Measurements from ENCODE around the gene RCBTB2.
"Not testable (repeated sequence)": the region's sequence is repeated elsewhere in the genome, so short reads cannot be mapped to it uniquely, and the experiment has no call there.

Gene RCBTB2

GRCh38 chr13:48476215-48476614 is 56.7 kb downstream of the RCBTB2 start:
- peaks cover 4% of the 10 kb centered on the region for H3K36me3 ChIP-seq (ENCODE audit: insufficient read depth, low read length)
- H3K4me1 ChIP-seq (ENCODE audit: control insufficient read depth, insufficient read depth, low read length): peaks cover 11% of the 10 kb centered on the region
- H3K4me2 ChIP-seq (ENCODE audit: low read length): no peak overlapping the region
- H3K4me3 ChIP-seq (ENCODE audit: low read length): no peak overlapping the region
- no peaks in the 10 kb centered on the region for H3K27me3 ChIP-seq (ENCODE audit: control insufficient read depth, insufficient read depth, low read length)
- no peak overlapping the region for H3K9ac ChIP-seq (ENCODE audit: low read depth, low read length)
- no peaks in the 10 kb centered on the region for H3K9me3 ChIP-seq (replicated peaks; ENCODE audit: low read length)

- Histone ChIP-seq H3K4me1 (ENCODE audit: control insufficient read depth, insufficient read depth, low read length) (peaks cover 11% of the 10 kb centered on the region), H3K27me3 (ENCODE audit: control insufficient read depth, insufficient read depth, low read length) (no peaks in the 10 kb centered on the region), H3K9ac (ENCODE audit: low read depth, low read length) (no peak overlapping the region)
Measured at GRCh38 chr13:48475230-48475629, 57.6 kb downstream of the RCBTB2 start.

GRCh38 chr13:48457578-48458242 is 75.2 kb downstream of the RCBTB2 start:
- peaks cover 30% of the 10 kb centered on the region for H3K36me3 ChIP-seq (ENCODE audit: insufficient read depth, low read length)
- no peak overlapping the region for H3K4me3 ChIP-seq (ENCODE audit: low read length)
- H3K4me2 ChIP-seq (ENCODE audit: low read length): no peak overlapping the region
- no peaks in the 10 kb centered on the region for H3K27me3 ChIP-seq (ENCODE audit: control insufficient read depth, insufficient read depth, low read length)
- H3K4me1 ChIP-seq (ENCODE audit: control insufficient read depth, insufficient read depth, low read length): no peaks in the 10 kb centered on the region
- H3K9me3 ChIP-seq (replicated peaks; ENCODE audit: low read length): no peaks in the 10 kb centered on the region
- no peak overlapping the region for H3K9ac ChIP-seq (ENCODE audit: low read depth, low read length)

More at GRCh38 chr13:48475230-48475629, 57.6 kb downstream of the RCBTB2 start:
- H3K4me2 ChIP-seq (ENCODE audit: low read length): no peak overlapping the region
- peaks cover 4% of the 10 kb centered on the region for H3K36me3 ChIP-seq (ENCODE audit: insufficient read depth, low read length)
- H3K9me3 ChIP-seq (replicated peaks; ENCODE audit: low read length): no peaks in the 10 kb centered on the region
- H3K4me3 ChIP-seq (ENCODE audit: low read length): no peak overlapping the region

GRCh38 chr13:48456546-48456945 is 76.3 kb downstream of the RCBTB2 start:
- H3K4me3 ChIP-seq (ENCODE audit: low read length): no peak overlapping the region
- H3K9me3 ChIP-seq (replicated peaks; ENCODE audit: low read length): no peaks in the 10 kb centered on the region
- peaks cover 30% of the 10 kb centered on the region for H3K36me3 ChIP-seq (ENCODE audit: insufficient read depth, low read length)
- H3K27me3 ChIP-seq (ENCODE audit: control insufficient read depth, insufficient read depth, low read length): no peaks in the 10 kb centered on the region
- H3K9ac ChIP-seq (ENCODE audit: low read depth, low read length): no peak overlapping the region
- no peaks in the 10 kb centered on the region for H3K4me1 ChIP-seq (ENCODE audit: control insufficient read depth, insufficient read depth, low read length)
- no peak overlapping the region for H3K4me2 ChIP-seq (ENCODE audit: low read length)

- H3K4me3 ChIP-seq (ENCODE audit: low read length); H3K4me2 ChIP-seq (ENCODE audit: low read length); H3K27me3 ChIP-seq (ENCODE audit: control insufficient read depth, insufficient read depth, low read length); H3K9me3 ChIP-seq (replicated peaks; ENCODE audit: low read length); H3K9ac ChIP-seq (ENCODE audit: low read depth, low read length): not testable (repeated sequence)
- peaks cover 33% of the 10 kb centered on the region for H3K4me1 ChIP-seq (ENCODE audit: control insufficient read depth, insufficient read depth, low read length)
- H3K36me3 ChIP-seq (ENCODE audit: insufficient read depth, low read length): peaks cover 17% of the 10 kb centered on the region
Measured at GRCh38 chr13:48451196-48451595, 81.7 kb downstream of the RCBTB2 start.

- Histone ChIP-seq H3K36me3 (ENCODE audit: insufficient read depth, low read length) (peaks cover 17% of the 10 kb centered on the region), H3K9ac (ENCODE audit: low read depth, low read length) (peak overlapping the region; percentile 24), H3K9me3 (replicated peaks; ENCODE audit: low read length) (no peaks in the 10 kb centered on the region), H3K4me2 (ENCODE audit: low read length) (peak overlapping the region; percentile 69), H3K4me1 (ENCODE audit: control insufficient read depth, insufficient read depth, low read length) (peaks cover 37% of the 10 kb centered on the region), H3K4me3 (ENCODE audit: low read length) (no peak overlapping the region), H3K27me3 (ENCODE audit: control insufficient read depth, insufficient read depth, low read length) (no peaks in the 10 kb centered on the region)
Measured at GRCh38 chr13:48449656-48450055, 83.2 kb downstream of the RCBTB2 start.

GRCh38 chr13:48448959-48449614 is 83.8 kb downstream of the RCBTB2 start:
- peaks cover 11% of the 10 kb centered on the region for H3K36me3 ChIP-seq (ENCODE audit: insufficient read depth, low read length)

GRCh38 chr13:48448285-48448958 is 84.5 kb downstream of the RCBTB2 start:
- Histone ChIP-seq H3K4me3 (ENCODE audit: low read length) (peak overlapping the region; percentile 22), H3K4me2 (ENCODE audit: low read length) (peak overlapping the region; percentile 69), H3K9ac (ENCODE audit: low read depth, low read length) (peak overlapping the region; percentile 20), H3K27me3 (ENCODE audit: control insufficient read depth, insufficient read depth, low read length) (no peaks in the 10 kb centered on the region), H3K9me3 (replicated peaks; ENCODE audit: low read length) (no peaks in the 10 kb centered on the region), H3K36me3 (ENCODE audit: insufficient read depth, low read length) (peaks cover 5% of the 10 kb centered on the region), H3K4me1 (ENCODE audit: control insufficient read depth, insufficient read depth, low read length) (peaks cover 37% of the 10 kb centered on the region)

More at GRCh38 chr13:48448959-48449614, 83.8 kb downstream of the RCBTB2 start:
- no peaks in the 10 kb centered on the region for H3K9me3 ChIP-seq (replicated peaks; ENCODE audit: low read length)
- peak overlapping the region; percentile 24 for H3K9ac ChIP-seq (ENCODE audit: low read depth, low read length)
- peak overlapping the region; percentile 22 for H3K4me3 ChIP-seq (ENCODE audit: low read length)
- H3K4me1 ChIP-seq (ENCODE audit: control insufficient read depth, insufficient read depth, low read length): peaks cover 37% of the 10 kb centered on the region
- H3K4me2 ChIP-seq (ENCODE audit: low read length): peak overlapping the region; percentile 69
- no peaks in the 10 kb centered on the region for H3K27me3 ChIP-seq (ENCODE audit: control insufficient read depth, insufficient read depth, low read length)

- H3K4me2 ChIP-seq (ENCODE audit: low read length): peak overlapping the region; percentile 53
- no peaks in the 10 kb centered on the region for H3K27me3 ChIP-seq (ENCODE audit: control insufficient read depth, insufficient read depth, low read length)
- peaks cover 37% of the 10 kb centered on the region for H3K4me1 ChIP-seq (ENCODE audit: control insufficient read depth, insufficient read depth, low read length)
- H3K36me3 ChIP-seq (ENCODE audit: insufficient read depth, low read length): no peaks in the 10 kb centered on the region
- H3K9ac ChIP-seq (ENCODE audit: low read depth, low read length): no peak overlapping the region
- peak overlapping the region; percentile 24 for H3K4me3 ChIP-seq (ENCODE audit: low read length)
- no peaks in the 10 kb centered on the region for H3K9me3 ChIP-seq (replicated peaks; ENCODE audit: low read length)
Measured at GRCh38 chr13:48446464-48446863, 86.4 kb downstream of the RCBTB2 start.

GRCh38 chr13:48443442-48444208 is 89.3 kb downstream of the RCBTB2 start:
- Histone ChIP-seq H3K9ac (ENCODE audit: low read depth, low read length) (no peak overlapping the region), H3K27me3 (ENCODE audit: control insufficient read depth, insufficient read depth, low read length) (no peaks in the 10 kb centered on the region), H3K4me3 (ENCODE audit: low read length) (no peak overlapping the region), H3K36me3 (ENCODE audit: insufficient read depth, low read length) (no peaks in the 10 kb centered on the region), H3K4me1 (ENCODE audit: control insufficient read depth, insufficient read depth, low read length) (peaks cover 27% of the 10 kb centered on the region), H3K4me2 (ENCODE audit: low read length) (no peak overlapping the region), H3K9me3 (replicated peaks; ENCODE audit: low read length) (no peaks in the 10 kb centered on the region)

Data from skeletal muscle satellite cell (primary cell).